Thyroid gland (tissue), 4 donors: ENCODE measurements around the gene TFB1M. TPM values are rescaled to one million over a fixed set of nuclear protein-coding genes. Genes with fewer than 3 reads are reported as not detected.

Experiments used
- DNase-seq, 2 donors: peaks; one replicate each; pipeline ENCODE4 v3.0.0-alpha.2; 2019
- H3K27ac ChIP-seq, 3 donors: fragments of 200-600 bp; sonication (generic); 1 replicate in 2 of 3; 2 replicates in 1 of 3; pipeline ENCODE4 v1.5.1; 2016 to 2019; ENCODE audit warnings: mild to moderate bottlenecking in 1 of 3, moderate library complexity in 1 of 3
- H3K27me3 ChIP-seq: fragments of 200-600 bp; sonication (generic); one replicate; pipeline ENCODE4 v1.5.1; 2019
- H3K36me3 ChIP-seq, 2 donors: fragments of 200-600 bp; sonication (generic); one replicate each; pipeline ENCODE4 v1.5.1; 2016 to 2019
- H3K4me1 ChIP-seq, 2 donors: fragments of 200-600 bp; sonication (generic); one replicate each; pipeline ENCODE4 v1.5.1; 2017 to 2019
- H3K4me3 ChIP-seq, 3 donors: fragments of 200-600 bp; sonication (generic); replicated peaks in 1 of 3; 1 replicate in 2 of 3; 2 replicates in 1 of 3; pipeline ENCODE4 v1.5.1; 2016; ENCODE audit warnings: mild to moderate bottlenecking in 1 of 3
- H3K9me3 ChIP-seq: fragments of 200-600 bp; sonication (generic); one replicate; pipeline ENCODE4 v1.5.1; 2017
- POLR2A ChIP-seq, 2 donors: fragments of 450-650 bp; IDR thresholded peaks; one replicate each; pipeline ENCODE4 v1.6.1; 2017; ENCODE audit warnings: antibody characterized with exemption in 2 of 2, mild to moderate bottlenecking in 2 of 2, moderate library complexity in 1 of 2
- whole genome bisulfite sequencing, 2 donors: methylation state at CpG; one replicate each; pipeline ENCODE4 v1.1.5; 2017; 5-methylcytosine and 5-hydroxymethylcytosine counted together
- intact Hi-C: fragments of 100-400 bp; cut with DNase I; formaldehyde crosslinking; loops from one replicate; pipeline ENCODE4 v1.15.1; 2023
- total RNA-seq, 4 donors: library from RNA; depleted of rRNA; stranded (reverse); fragments of >200 nt; gene quantifications; one replicate each; pipeline ENCODE4 v1.2.3, GENCODE V29; 2016
- TF ChIP-seq, protein P1 (sequence below), 6 experiments: fragments of 200-600 bp in 3 of 6; fragments of 450-650 bp in 3 of 6; sonication (generic) in 3 of 6; IDR thresholded peaks; one replicate each; pipeline ENCODE4 v1.5.1; 2016 to 2019; ENCODE audit warnings: antibody characterized with exemption in 6 of 6, mild to moderate bottlenecking in 2 of 6, inconsistent platforms in 1 of 6, moderate library complexity in 1 of 6

TFB1M gene
- total RNA-seq, 4 donors from 2014 or later, result 13.9 to 28.1 (median 21.2) TPM

DNA sequence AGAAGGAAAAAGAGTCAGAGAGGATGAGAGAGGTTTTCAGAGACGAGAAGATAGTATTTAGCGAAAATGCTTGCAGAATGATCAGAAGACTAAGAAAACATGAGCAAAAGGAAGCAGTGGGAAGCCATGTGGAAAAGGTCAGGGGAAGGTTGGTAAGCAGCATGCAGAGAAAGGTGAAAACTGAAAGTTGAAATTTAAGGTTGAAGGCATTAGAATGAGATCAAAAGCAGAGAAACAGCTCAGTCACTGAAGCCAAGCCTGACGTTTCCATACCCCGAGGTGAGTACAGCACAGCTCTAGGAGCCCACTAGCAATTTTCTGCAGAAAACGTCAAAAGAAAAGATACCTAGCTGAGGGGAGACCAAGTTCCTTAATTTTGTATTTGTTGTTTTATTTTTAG is 19.1 kb upstream of the TFB1M start:
- WGBS, 2 donors, result 30 to 33% methylated on average over 5 of the region's 5 CpGs
- Histone ChIP-seq H3K27ac (peak overlapping the region in 1 of 3 donors; percentile 20), H3K9me3 (no peaks in the 10 kb centered on the region), H3K4me3 (no peak overlapping the region), H3K27me3 (no peaks in the 10 kb centered on the region), H3K36me3 (no peaks in the 10 kb centered on the region), H3K4me1 (peaks cover 0 to 4% of the 10 kb centered on the region in 2 donors)
- intact Hi-C loops, result no loop called here
- DNase-seq, result no peak
- TF ChIP-seq POLR2A (IDR thresholded peaks at IDR 0.05), result no peak
- TF ChIP-seq, protein P1, sequence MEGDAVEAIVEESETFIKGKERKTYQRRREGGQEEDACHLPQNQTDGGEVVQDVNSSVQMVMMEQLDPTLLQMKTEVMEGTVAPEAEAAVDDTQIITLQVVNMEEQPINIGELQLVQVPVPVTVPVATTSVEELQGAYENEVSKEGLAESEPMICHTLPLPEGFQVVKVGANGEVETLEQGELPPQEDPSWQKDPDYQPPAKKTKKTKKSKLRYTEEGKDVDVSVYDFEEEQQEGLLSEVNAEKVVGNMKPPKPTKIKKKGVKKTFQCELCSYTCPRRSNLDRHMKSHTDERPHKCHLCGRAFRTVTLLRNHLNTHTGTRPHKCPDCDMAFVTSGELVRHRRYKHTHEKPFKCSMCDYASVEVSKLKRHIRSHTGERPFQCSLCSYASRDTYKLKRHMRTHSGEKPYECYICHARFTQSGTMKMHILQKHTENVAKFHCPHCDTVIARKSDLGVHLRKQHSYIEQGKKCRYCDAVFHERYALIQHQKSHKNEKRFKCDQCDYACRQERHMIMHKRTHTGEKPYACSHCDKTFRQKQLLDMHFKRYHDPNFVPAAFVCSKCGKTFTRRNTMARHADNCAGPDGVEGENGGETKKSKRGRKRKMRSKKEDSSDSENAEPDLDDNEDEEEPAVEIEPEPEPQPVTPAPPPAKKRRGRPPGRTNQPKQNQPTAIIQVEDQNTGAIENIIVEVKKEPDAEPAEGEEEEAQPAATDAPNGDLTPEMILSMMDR (IDR thresholded peaks at IDR 0.05), result no peak

DNA sequence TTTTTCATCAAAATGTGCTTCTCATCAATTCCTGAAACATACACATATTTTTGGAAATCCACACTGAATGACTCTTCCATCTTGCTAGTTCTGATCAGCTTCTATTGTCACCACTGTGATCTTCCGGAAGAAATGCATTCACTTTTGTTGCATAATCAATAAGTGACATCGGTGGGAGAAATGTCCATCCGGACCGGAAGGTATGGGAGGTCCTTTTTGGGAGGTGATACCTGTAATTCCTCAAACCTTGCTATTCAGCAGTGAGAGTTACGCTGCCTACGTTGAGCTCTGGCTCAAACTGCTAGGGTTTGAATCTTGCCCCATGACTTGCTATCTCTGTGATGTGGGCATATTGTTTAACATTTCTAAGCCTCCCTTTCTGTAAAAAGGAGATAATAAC is 16.6 kb upstream of the TFB1M start:
- intact Hi-C loops, result no loop called here
- H3K36me3 ChIP-seq, result no peaks in the 10 kb centered on the region
- WGBS, 2 donors, result 91 to 93% methylated on average over 6 of the region's 6 CpGs
- no peak overlapping the region for H3K27ac ChIP-seq
- no peaks in the 10 kb centered on the region for H3K9me3 ChIP-seq
- no peaks in the 10 kb centered on the region for H3K27me3 ChIP-seq
- no peak for DNase-seq
- H3K4me1 ChIP-seq, result peaks cover 0 to 4% of the 10 kb centered on the region in 2 donors
- TF ChIP-seq, protein P1 (IDR thresholded peaks at IDR 0.05), result no peak
- no peak for TF ChIP-seq POLR2A (IDR thresholded peaks at IDR 0.05)
- no peak overlapping the region for H3K4me3 ChIP-seq

DNA sequence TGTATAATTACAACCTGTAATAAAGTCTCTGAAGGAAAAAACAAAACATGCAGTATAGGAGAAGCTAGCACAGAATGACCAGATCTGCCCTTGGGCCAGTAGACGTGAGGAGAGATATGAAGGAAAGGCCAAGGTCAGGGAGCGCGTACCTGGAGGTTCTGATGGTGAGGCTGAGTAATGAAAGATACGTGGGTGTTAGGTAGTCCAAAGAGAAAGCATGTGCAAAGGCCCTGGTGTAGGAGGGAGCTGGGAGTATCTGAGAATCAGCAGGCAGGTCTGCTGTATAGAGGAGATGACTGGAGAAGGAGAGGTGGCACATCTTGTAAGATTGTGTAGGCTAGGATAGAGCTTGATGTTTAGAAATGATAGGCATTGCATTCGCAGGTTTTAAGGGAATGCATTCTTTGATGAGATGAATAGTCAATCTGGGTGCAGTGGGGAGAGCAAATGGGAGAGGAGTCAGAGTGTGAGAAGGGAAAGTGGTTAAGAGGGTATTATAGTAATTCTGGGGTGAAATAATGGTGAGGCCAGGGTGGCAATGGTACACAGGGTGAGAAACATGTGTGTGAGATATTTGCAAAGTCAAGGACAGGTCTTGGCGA is 15.9 kb upstream of the TFB1M start:
- Histone ChIP-seq H3K9me3 (no peaks in the 10 kb centered on the region), H3K4me1 (peaks cover 0 to 4% of the 10 kb centered on the region in 2 donors), H3K4me3 (no peak overlapping the region), H3K36me3 (no peaks in the 10 kb centered on the region), H3K27me3 (no peaks in the 10 kb centered on the region), H3K27ac (no peak overlapping the region)
- DNase-seq, result no peak
- WGBS, 2 donors, result 94 to 96% methylated on average over 6 of the region's 6 CpGs
- intact Hi-C loops, result no loop called here
- TF ChIP-seq, protein P1 (IDR thresholded peaks at IDR 0.05), result no peak
- no peak for TF ChIP-seq POLR2A (IDR thresholded peaks at IDR 0.05)

DNA sequence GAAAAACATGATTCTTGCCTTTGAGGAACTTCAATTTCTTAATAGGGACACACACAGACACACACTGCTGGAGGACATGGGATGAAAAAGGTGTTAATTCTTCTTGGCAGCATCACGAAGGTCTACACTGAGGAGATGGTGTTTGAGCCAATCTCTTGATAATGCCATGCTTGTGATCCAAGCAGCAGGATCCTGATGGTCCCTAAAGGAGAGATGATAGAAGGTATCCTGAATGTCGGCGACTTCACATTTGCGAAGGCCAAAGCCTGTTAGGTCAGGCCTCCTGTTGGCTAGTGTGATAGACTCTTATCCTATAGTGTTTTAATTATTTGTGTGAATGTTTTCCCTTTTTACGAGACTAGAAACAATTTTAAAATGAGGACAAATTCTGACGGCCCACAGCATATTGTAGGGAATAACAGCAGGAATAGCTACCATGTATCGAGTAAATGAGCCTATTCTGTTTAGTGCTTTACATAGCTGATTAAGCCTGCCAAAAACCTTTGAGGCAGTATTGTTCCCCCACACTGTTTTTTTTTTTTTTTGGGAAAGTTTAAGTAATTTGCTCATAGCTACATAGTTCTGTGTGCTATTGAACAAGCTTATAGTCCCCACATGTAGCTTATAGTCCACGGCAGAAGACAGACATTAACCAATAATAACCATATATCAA is 15.3 kb upstream of the TFB1M start:
- H3K27me3 ChIP-seq, result no peaks in the 10 kb centered on the region
- intact Hi-C loops, result loop anchor here (5.0 to 10.0 kb wide), 2 partner anchors 198 to 1945 kb away; no protein-coding TSS in a partner anchor
- TF ChIP-seq POLR2A (IDR thresholded peaks at IDR 0.05), result no peak
- TF ChIP-seq, protein P1 (IDR thresholded peaks at IDR 0.05), result no peak
- H3K4me1 ChIP-seq, result peaks cover 0 to 4% of the 10 kb centered on the region in 2 donors
- no peak overlapping the region for H3K4me3 ChIP-seq
- H3K36me3 ChIP-seq, result no peaks in the 10 kb centered on the region
- H3K27ac ChIP-seq, result no peak overlapping the region
- no peak for DNase-seq
- no peaks in the 10 kb centered on the region for H3K9me3 ChIP-seq
- 96 to 97% methylated on average over 8 of the region's 8 CpGs for WGBS, 2 donors
